ENCODE data around the gene LRRC32. TPM values are rescaled to one million over a fixed set of nuclear protein-coding genes. Genes with fewer than 3 reads are reported as not detected.

LRRC32 gene
- polyA plus RNA-seq, 2 donors: 8.1 to 8.5 TPM

DNA sequence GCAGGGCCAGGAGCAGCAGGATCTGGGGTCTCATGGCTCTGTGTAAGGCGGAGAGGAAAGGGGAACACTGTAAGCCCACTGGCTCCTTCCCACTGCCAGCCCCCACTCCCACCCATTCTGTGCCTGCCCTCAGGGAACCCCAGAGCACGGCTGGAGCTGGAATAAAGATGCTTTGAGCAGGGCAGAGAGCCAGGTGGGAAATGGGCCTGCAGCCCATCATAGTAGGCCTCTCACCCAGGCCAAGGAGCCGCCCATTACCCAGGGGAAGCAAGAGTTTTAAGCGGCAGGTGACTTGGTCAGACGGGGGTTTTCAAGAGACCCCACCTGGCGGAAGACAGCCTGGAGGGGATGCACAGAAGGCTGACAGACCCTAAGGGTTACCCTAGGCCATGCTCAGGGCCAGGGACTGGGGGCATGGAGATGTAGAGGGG is 4.6 kb downstream of the LRRC32 start:
- peaks cover 0 to under 1% of the 10 kb centered on the region in 2 donors for H3K9me3 ChIP-seq (ENCODE audit: control insufficient read depth in 2 of 2, insufficient read depth in 1 of 2, low read depth in 1 of 2, low read length in 1 of 2)
- no peaks in the 10 kb centered on the region for H3K36me3 ChIP-seq (ENCODE audit: control insufficient read depth in 2 of 2, insufficient read depth in 2 of 2, low read length in 1 of 2)
- peaks cover 0 to 3% of the 10 kb centered on the region in 2 donors for H3K4me1 ChIP-seq (ENCODE audit: control insufficient read depth in 2 of 2, insufficient read depth in 2 of 2, low read length in 1 of 2)
- no peaks in the 10 kb centered on the region for H3K27me3 ChIP-seq (ENCODE audit: control insufficient read depth in 1 of 2, insufficient read depth in 2 of 2, low read length in 2 of 2)
- H3K4me3 ChIP-seq (ENCODE audit: low read depth in 1 of 2, low read length in 2 of 2): no peak overlapping the region
- H3K27ac ChIP-seq (ENCODE audit: low read depth in 2 of 2, low read length in 1 of 2): peak overlapping the region in 1 of 2 donors; percentile 5
- 74 to 82% methylated on average over 6 of the region's 6 CpGs for WGBS, 2 donors

GRCh38 chr11:76665172-76665571 is 5.4 kb downstream of the LRRC32 start:
- WGBS, 2 donors: 70 to 74% methylated on average over 2 of the region's 2 CpGs
- peaks cover 0 to 4% of the 10 kb centered on the region in 2 donors for H3K4me1 ChIP-seq (ENCODE audit: control insufficient read depth in 2 of 2, insufficient read depth in 2 of 2, low read length in 1 of 2)

DNA sequence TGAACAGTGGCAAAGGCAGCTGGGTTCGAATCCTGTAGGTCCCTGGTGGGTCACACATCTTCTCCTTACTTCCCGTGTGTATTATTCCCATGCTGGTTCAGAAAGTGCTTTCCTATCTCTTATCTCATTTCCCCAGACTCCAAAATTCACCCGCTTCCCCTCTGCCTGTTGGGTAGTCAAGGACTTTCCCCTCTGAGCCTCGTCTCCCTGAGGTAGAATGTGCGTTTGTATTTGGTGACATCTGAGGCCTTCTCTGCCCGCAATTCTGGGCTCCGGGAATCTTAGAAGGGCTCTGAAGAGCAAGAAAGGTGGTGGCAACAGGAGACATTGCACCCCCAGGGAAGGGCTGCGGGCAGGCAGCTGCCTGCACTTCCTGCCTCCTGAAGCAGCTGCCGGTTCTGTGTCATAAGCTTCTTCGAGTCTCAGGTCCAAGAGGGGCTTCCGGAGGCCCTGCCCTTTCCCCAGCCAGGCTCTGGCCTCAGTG is 5.9 kb downstream of the LRRC32 start:
- Histone ChIP-seq H3K36me3 (ENCODE audit: control insufficient read depth in 2 of 2, insufficient read depth in 2 of 2, low read length in 1 of 2) (peaks cover 0 to 4% of the 10 kb centered on the region in 2 donors), H3K4me3 (ENCODE audit: low read depth in 1 of 2, low read length in 2 of 2) (no peak overlapping the region), H3K27me3 (ENCODE audit: control insufficient read depth in 1 of 2, insufficient read depth in 2 of 2, low read length in 2 of 2) (no peaks in the 10 kb centered on the region), H3K4me1 (ENCODE audit: control insufficient read depth in 2 of 2, insufficient read depth in 2 of 2, low read length in 1 of 2) (peaks cover 0 to 3% of the 10 kb centered on the region in 2 donors), H3K27ac (ENCODE audit: low read depth in 2 of 2, low read length in 1 of 2) (no peak overlapping the region), H3K9me3 (ENCODE audit: control insufficient read depth in 2 of 2, insufficient read depth in 1 of 2, low read depth in 1 of 2, low read length in 1 of 2) (peaks cover 0 to 3% of the 10 kb centered on the region in 2 donors)
- WGBS, 2 donors: 54 to 55% methylated on average over 11 of the region's 11 CpGs

More at GRCh38 chr11:76665172-76665571, 5.4 kb downstream of the LRRC32 start:
- Histone ChIP-seq H3K9me3 (ENCODE audit: control insufficient read depth in 2 of 2, insufficient read depth in 1 of 2, low read depth in 1 of 2, low read length in 1 of 2) (peaks cover 0 to 3% of the 10 kb centered on the region in 2 donors), H3K27me3 (ENCODE audit: control insufficient read depth in 1 of 2, insufficient read depth in 2 of 2, low read length in 2 of 2) (no peaks in the 10 kb centered on the region), H3K36me3 (ENCODE audit: control insufficient read depth in 2 of 2, insufficient read depth in 2 of 2, low read length in 1 of 2) (peaks cover 0 to 4% of the 10 kb centered on the region in 2 donors), H3K4me3 (ENCODE audit: low read depth in 1 of 2, low read length in 2 of 2) (no peak overlapping the region), H3K27ac (ENCODE audit: low read depth in 2 of 2, low read length in 1 of 2) (no peak overlapping the region)

DNA sequence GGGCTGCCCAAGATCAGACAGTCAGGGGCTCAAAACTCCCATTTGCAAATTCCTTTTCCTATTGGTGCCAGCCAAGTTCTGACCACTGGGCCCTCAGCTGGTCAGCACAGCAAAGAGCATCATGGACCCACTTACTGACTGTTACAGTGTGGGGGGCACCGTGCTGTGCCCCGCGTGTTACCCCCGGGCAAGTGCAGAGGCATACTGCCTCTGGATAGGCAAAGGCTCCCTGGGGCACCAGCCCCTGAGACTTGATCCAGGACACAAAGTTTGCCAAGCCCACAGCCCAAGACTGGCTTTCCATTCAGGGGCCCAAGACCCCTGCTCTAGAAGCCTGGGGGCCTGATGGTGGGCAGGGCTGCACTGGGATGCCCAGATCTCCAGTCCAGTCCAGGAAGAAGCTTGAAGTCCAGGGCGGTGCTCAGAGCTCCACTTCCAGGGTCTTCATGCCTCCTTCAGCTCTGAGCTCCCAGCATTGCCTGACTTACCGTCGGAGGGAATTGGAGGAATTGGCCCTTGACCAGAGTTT is 6.6 kb downstream of the LRRC32 start:
- WGBS, 2 donors: 90 to 94% methylated on average over 7 of the region's 7 CpGs
- Histone ChIP-seq H3K27ac (ENCODE audit: low read depth in 2 of 2, low read length in 1 of 2) (no peak overlapping the region), H3K9me3 (ENCODE audit: control insufficient read depth in 2 of 2, insufficient read depth in 1 of 2, low read depth in 1 of 2, low read length in 1 of 2) (peaks cover 0 to 3% of the 10 kb centered on the region in 2 donors), H3K4me3 (ENCODE audit: low read depth in 1 of 2, low read length in 2 of 2) (no peak overlapping the region), H3K4me1 (ENCODE audit: control insufficient read depth in 2 of 2, insufficient read depth in 2 of 2, low read length in 1 of 2) (peaks cover 0 to 3% of the 10 kb centered on the region in 2 donors), H3K36me3 (ENCODE audit: control insufficient read depth in 2 of 2, insufficient read depth in 2 of 2, low read length in 1 of 2) (peaks cover 0 to 4% of the 10 kb centered on the region in 2 donors), H3K27me3 (ENCODE audit: control insufficient read depth in 1 of 2, insufficient read depth in 2 of 2, low read length in 2 of 2) (no peaks in the 10 kb centered on the region)

DNA sequence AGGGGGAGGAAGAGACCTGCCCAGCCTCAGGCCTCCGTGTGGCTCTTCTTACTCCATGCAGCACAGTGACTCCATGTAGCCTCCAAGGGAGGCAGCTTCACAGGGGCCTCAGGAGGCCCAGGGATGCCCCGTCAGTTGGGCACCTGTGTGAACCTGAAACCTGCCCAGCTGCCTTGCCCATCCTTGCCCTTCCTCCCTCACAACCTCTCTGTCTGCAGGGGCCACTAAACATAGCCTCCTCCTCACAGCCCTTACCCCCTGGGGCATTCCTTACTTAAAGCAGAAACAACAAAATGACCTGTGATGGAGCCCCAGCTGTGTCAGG is 7.1 kb downstream of the LRRC32 start:
- WGBS, 2 donors: 68 to 83% methylated on average over 2 of the region's 2 CpGs

GRCh38 chr11:76662656-76663485 is 7.7 kb downstream of the LRRC32 start:
- Histone ChIP-seq H3K27me3 (ENCODE audit: control insufficient read depth in 1 of 2, insufficient read depth in 2 of 2, low read length in 2 of 2) (no peaks in the 10 kb centered on the region), H3K4me3 (ENCODE audit: low read depth in 1 of 2, low read length in 2 of 2) (no peak overlapping the region), H3K36me3 (ENCODE audit: control insufficient read depth in 2 of 2, insufficient read depth in 2 of 2, low read length in 1 of 2) (peaks cover 0 to 4% of the 10 kb centered on the region in 2 donors), H3K9me3 (ENCODE audit: control insufficient read depth in 2 of 2, insufficient read depth in 1 of 2, low read depth in 1 of 2, low read length in 1 of 2) (peaks cover 0 to 3% of the 10 kb centered on the region in 2 donors), H3K27ac (ENCODE audit: low read depth in 2 of 2, low read length in 1 of 2) (no peak overlapping the region), H3K4me1 (ENCODE audit: control insufficient read depth in 2 of 2, insufficient read depth in 2 of 2, low read length in 1 of 2) (peaks cover 0 to 3% of the 10 kb centered on the region in 2 donors)
- 87 to 89% methylated on average over 13 of the region's 13 CpGs for WGBS, 2 donors

More for the DNA sequence above, 7.1 kb downstream of the LRRC32 start:
- peaks cover 0 to 3% of the 10 kb centered on the region in 2 donors for H3K4me1 ChIP-seq (ENCODE audit: control insufficient read depth in 2 of 2, insufficient read depth in 2 of 2, low read length in 1 of 2)
- no peaks in the 10 kb centered on the region for H3K27me3 ChIP-seq (ENCODE audit: control insufficient read depth in 1 of 2, insufficient read depth in 2 of 2, low read length in 2 of 2)
- H3K4me3 ChIP-seq (ENCODE audit: low read depth in 1 of 2, low read length in 2 of 2): no peak overlapping the region
- H3K36me3 ChIP-seq (ENCODE audit: control insufficient read depth in 2 of 2, insufficient read depth in 2 of 2, low read length in 1 of 2): peaks cover 0 to 4% of the 10 kb centered on the region in 2 donors
- no peak overlapping the region for H3K27ac ChIP-seq (ENCODE audit: low read depth in 2 of 2, low read length in 1 of 2)
- H3K9me3 ChIP-seq (ENCODE audit: control insufficient read depth in 2 of 2, insufficient read depth in 1 of 2, low read depth in 1 of 2, low read length in 1 of 2): peaks cover 0 to 3% of the 10 kb centered on the region in 2 donors

DNA sequence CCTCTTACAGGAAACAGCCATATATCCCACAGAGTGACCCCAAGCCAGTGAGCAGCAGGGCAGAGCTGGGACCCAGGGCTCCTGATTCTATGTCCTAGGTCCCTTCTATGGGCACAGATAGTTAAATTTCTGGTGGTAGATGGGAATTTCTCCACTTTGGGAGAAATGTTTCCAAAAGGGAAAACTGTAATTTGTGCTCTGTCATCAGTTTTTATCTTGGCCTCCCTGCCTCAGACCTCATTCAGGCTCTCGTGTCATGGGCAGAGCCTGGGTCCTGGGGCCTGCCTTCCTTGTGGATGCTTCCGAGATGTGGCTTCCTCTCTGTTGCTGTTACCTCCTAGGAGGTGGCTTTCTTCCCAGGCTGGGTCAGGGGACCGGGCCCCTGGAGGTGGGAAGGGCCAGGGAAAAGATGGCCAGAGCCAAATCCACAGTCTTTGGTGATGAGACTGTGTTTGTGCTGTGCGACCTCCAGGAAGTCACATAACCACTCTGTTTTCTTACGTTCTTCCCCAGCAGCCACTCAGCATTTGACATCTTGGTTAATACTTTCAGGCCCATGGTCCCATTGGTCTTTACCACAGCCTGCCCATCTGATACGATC is 8.6 kb downstream of the LRRC32 start:
- H3K36me3 ChIP-seq (ENCODE audit: control insufficient read depth in 2 of 2, insufficient read depth in 2 of 2, low read length in 1 of 2): peaks cover 0 to 4% of the 10 kb centered on the region in 2 donors
- H3K4me1 ChIP-seq (ENCODE audit: control insufficient read depth in 2 of 2, insufficient read depth in 2 of 2, low read length in 1 of 2): peaks cover 0 to 3% of the 10 kb centered on the region in 2 donors
- no peaks in the 10 kb centered on the region for H3K27me3 ChIP-seq (ENCODE audit: control insufficient read depth in 1 of 2, insufficient read depth in 2 of 2, low read length in 2 of 2)
- no peak overlapping the region for H3K4me3 ChIP-seq (ENCODE audit: low read depth in 1 of 2, low read length in 2 of 2)
- 76 to 78% methylated on average over 6 of the region's 6 CpGs for WGBS, 2 donors
- H3K9me3 ChIP-seq (ENCODE audit: control insufficient read depth in 2 of 2, insufficient read depth in 1 of 2, low read depth in 1 of 2, low read length in 1 of 2): peaks cover 0 to 3% of the 10 kb centered on the region in 2 donors
- H3K27ac ChIP-seq (ENCODE audit: low read depth in 2 of 2, low read length in 1 of 2): no peak overlapping the region

GRCh38 chr11:76661306-76661751 is 9.2 kb downstream of the LRRC32 start:
- H3K9me3 ChIP-seq (ENCODE audit: control insufficient read depth in 2 of 2, insufficient read depth in 1 of 2, low read depth in 1 of 2, low read length in 1 of 2): peaks cover 0 to 3% of the 10 kb centered on the region in 2 donors
- H3K4me3 ChIP-seq (ENCODE audit: low read depth in 1 of 2, low read length in 2 of 2): no peak overlapping the region
- H3K36me3 ChIP-seq (ENCODE audit: control insufficient read depth in 2 of 2, insufficient read depth in 2 of 2, low read length in 1 of 2): peaks cover 0 to 4% of the 10 kb centered on the region in 2 donors
- 91 to 92% methylated on average over 11 of the region's 11 CpGs for WGBS, 2 donors
- peaks cover 0 to 3% of the 10 kb centered on the region in 2 donors for H3K4me1 ChIP-seq (ENCODE audit: control insufficient read depth in 2 of 2, insufficient read depth in 2 of 2, low read length in 1 of 2)
- H3K27me3 ChIP-seq (ENCODE audit: control insufficient read depth in 1 of 2, insufficient read depth in 2 of 2, low read length in 2 of 2): no peaks in the 10 kb centered on the region
- no peak overlapping the region for H3K27ac ChIP-seq (ENCODE audit: low read depth in 2 of 2, low read length in 1 of 2)

DNA sequence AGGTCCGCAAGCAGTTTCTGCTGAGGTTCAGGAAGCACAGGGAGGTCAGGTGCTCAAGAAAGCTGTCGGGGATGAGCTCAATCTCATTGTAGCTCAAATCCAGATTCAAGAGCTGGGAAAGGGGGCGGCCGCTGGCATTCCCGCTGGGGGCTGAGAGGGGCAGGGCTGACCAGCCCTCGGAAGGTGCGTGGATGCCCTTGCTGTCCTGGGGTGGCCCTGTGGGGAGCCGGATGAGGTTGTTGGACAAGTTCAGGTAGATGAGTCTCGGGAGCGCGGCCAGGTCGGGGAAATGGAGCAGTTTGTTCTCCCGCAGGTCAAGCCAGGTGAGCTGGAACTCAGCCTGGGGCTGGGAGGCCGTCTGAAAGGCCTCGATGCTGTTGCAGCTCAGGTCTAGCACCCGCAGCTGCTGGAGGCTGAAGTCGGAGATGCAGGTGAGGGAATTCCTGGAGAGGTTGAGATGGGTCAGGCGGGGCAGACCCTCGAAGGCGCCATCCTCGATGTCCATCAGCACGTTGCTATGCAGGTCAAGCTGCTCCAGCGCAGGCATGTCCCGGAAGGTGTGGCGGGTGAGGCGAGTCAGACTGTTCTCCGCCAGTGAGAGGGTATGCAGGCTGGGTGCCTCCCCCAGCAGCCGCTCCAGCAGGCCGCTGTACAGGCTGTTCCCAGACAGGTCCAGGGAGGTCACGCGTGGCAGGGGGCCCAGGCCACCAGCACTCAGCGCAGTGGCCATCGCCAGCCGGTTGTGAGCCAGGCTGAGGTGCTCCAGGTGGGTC is 9.8 kb downstream of the LRRC32 start:
- no peak overlapping the region for H3K27ac ChIP-seq (ENCODE audit: low read depth in 2 of 2, low read length in 1 of 2)
- H3K4me1 ChIP-seq (ENCODE audit: control insufficient read depth in 2 of 2, insufficient read depth in 2 of 2, low read length in 1 of 2): peaks cover 0 to 3% of the 10 kb centered on the region in 2 donors
- 85 to 87% methylated on average over 34 of the region's 34 CpGs for WGBS, 2 donors
- peaks cover 0 to 3% of the 10 kb centered on the region in 2 donors for H3K9me3 ChIP-seq (ENCODE audit: control insufficient read depth in 2 of 2, insufficient read depth in 1 of 2, low read depth in 1 of 2, low read length in 1 of 2)
- H3K27me3 ChIP-seq (ENCODE audit: control insufficient read depth in 1 of 2, insufficient read depth in 2 of 2, low read length in 2 of 2): no peaks in the 10 kb centered on the region
- H3K4me3 ChIP-seq (ENCODE audit: low read depth in 1 of 2, low read length in 2 of 2): no peak overlapping the region
- peaks cover 0 to 4% of the 10 kb centered on the region in 2 donors for H3K36me3 ChIP-seq (ENCODE audit: control insufficient read depth in 2 of 2, insufficient read depth in 2 of 2, low read length in 1 of 2)
